ENCODE results near the gene INTS11.

INTS11 gene

DNA sequence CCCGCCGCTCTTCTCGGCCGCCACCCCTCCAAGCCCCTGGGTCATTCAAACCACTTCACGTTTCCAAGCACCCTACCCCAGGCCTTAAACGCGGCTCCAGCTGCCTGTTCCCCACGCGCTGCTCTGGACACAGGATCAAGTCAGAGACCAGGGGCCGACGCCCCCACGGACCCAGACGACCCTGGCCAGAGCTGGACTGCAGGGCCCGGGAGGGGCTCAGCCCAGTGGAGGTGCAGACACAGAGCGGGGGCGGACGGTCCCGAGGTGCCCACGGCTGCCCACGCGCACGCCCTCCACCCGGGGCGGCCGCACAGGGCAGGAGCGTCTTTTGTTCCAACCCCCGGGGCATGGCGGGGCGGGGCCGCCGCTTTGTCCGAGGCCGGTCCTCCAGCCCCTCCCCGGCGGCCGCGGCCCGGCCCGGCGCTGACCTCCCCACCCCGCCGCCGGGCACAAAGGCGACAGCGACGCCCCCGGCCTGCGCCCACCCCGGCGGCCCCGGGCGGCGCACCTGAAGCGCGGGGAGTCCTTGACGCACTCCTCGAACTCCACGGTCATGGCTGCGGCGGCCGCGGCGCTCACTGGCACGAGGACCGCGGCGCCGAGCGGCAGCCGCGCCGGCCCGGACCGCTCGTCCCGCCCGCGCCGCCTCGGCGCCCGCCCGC lies 17.1 kb downstream of the INTS11 start:
- no peaks in the 10 kb centered on the region for H3K9me3 Mint-ChIP-seq
- peaks cover 35% of the 10 kb centered on the region for H3K36me3 Mint-ChIP-seq (ENCODE audit: insufficient read depth)
- DNase-seq (peak in 1 of 3 experiments; percentile 16), ATAC-seq (replicated peaks) (no peak)
- H3K27me3 Mint-ChIP-seq: no peaks in the 10 kb centered on the region
- peaks cover 17 to 20% of the 10 kb centered on the region in 2 donors for H3K4me1 Mint-ChIP-seq (ENCODE audit: low read depth in 2 of 2)
- peak overlapping the region in 1 of 2 donors; percentile 78 for H3K27ac Mint-ChIP-seq
- H3K4me3 Mint-ChIP-seq: peak overlapping the region; percentile 80 to 84

GRCh38 chr1:1306661-1307260 lies 17.7 kb downstream of the INTS11 start:
- Mint-ChIP-seq H3K27ac (peak overlapping the region in 1 of 2 donors; percentile 78), H3K4me1 (ENCODE audit: low read depth in 2 of 2) (peaks cover 17 to 20% of the 10 kb centered on the region in 2 donors), H3K4me3 (peak overlapping the region; percentile 80 to 84), H3K36me3 (ENCODE audit: insufficient read depth) (peaks cover 35% of the 10 kb centered on the region), H3K27me3 (no peaks in the 10 kb centered on the region), H3K9me3 (no peaks in the 10 kb centered on the region)
- no peak for ATAC-seq (replicated peaks)
- no peak for DNase-seq

DNA sequence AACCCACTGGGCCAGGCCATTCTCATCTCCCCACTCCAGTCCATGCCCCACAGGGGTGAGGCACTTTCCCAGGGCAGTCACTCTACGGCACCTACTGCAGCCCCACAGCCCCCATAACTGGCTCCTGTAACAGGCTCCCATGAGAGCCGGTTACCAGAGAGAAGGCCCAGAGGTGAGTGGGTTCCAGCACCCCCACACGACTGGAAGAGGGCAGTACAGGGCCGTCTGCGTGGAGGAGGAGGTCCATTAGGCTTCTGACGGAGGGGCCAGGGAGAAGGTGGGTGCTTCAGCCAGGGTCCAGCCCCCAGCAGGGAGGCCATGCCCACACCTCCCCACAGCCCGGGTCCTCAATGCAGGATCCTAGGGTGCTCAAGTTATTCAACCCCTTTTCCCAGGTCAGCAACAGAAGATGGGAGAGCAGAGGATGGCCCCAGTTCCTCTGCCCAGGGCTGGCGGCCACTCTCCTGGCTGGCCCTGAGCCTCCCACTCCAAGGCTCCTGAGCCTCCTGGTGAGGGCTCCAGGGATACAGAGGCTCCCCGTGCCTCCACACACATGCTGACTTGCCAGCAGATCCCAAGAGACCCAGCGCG lies 18.3 kb downstream of the INTS11 start:
- Mint-ChIP-seq H3K27me3 (no peaks in the 10 kb centered on the region), H3K4me3 (peak overlapping the region; percentile 80 to 84), H3K36me3 (ENCODE audit: insufficient read depth) (peaks cover 31% of the 10 kb centered on the region), H3K4me1 (ENCODE audit: low read depth in 2 of 2) (peaks cover 17 to 20% of the 10 kb centered on the region in 2 donors), H3K27ac (peak overlapping the region; percentile 58 to 78), H3K9me3 (no peaks in the 10 kb centered on the region)
- ATAC-seq (replicated peaks) (no peak), DNase-seq (no peak)

DNA sequence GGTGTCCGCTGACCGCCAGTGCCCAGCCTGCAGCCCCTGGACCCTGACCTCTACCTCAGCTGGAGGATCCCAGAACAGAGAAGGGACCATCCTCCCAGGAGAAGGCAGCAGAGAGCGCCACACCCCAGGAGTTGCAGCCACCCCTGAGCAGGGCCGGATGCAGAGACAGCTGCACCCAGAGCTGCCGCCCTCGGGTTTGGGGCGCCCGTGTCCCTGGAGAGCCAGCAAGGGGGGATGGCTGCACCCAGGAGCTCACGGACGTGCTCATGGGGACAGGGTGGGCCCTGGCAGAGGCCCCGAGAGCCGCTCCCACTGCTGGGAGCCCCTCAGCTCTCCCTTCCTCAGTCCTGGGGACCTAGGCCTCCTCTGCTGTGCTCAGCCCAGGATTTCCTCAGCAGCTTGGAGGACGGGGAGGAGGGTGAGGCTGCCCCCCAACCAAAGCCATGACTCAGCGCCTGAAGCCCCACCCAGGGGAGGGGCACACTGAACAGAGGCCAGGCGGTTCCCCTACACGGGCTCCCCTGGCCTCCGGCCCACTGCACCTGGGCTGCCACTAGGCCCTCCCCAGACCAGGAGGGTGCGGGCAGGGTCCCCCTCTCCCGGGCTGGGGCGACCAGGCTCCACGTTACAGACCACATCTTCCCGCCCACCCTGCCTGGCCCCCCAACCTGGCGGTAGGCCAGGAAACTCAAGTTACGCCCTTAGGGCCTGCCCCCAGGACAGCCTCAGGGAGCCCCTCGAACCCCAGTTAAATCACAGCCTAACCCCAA lies 19.0 kb downstream of the INTS11 start:
- no peaks in the 10 kb centered on the region for H3K27me3 Mint-ChIP-seq
- H3K36me3 Mint-ChIP-seq (ENCODE audit: insufficient read depth): peaks cover 28% of the 10 kb centered on the region
- peak; percentile 71 to 73 (median 72) for DNase-seq

DNA sequence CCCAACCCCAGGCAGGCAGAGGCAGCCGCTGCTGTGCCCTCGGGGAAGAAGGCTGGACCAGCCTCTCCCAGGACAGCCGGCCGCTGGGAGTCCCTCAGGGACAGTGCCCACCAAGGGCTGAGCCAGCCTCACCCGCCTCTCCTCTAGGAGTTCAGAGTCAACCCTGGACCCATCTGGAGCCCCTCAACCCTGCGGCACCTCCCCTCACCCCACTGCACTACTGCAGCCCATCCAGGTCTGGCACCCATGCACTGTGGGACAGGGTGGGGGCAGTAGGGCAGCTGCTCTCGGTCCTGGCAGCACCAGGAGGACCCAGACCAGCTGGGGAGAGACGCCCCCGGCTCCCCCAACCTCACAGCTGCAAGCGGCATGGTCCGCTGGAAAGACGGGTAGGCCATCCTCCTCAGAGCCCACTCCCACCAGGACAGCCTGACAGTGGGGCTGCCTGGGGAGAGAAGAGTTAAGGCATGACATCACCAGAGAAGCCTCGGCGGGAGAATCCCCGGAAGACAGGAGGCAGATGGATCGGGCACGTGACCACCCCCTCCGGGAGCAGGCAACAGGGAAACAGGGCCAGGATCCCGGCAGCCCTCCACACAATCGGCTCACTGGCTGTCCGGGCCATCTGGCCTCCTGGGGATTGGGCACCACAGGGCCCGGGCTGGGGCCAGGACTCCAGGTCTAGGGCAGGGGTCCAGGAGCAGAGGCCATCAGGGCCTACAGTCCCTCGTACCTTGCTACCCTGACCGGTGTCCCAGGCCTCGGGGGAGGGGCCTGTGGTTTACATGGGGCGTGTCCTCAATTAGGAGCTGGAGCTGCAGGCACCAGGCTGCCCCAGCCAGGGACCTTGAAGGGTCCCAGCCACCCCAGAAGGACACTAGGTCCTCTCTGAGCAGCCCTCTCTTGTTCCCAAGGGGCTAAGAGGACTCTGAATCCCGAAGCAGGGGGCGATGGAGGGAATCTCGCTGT lies 19.8 kb downstream of the INTS11 start:
- peaks cover 17 to 20% of the 10 kb centered on the region in 2 donors for H3K4me1 Mint-ChIP-seq (ENCODE audit: low read depth in 2 of 2)
- H3K4me3 Mint-ChIP-seq: peak overlapping the region; percentile 80 to 84
- ATAC-seq (replicated peaks) (no peak), DNase-seq (no peak)
- no peaks in the 10 kb centered on the region for H3K27me3 Mint-ChIP-seq
- H3K9me3 Mint-ChIP-seq: no peaks in the 10 kb centered on the region
- H3K27ac Mint-ChIP-seq: peak overlapping the region in 1 of 2 donors; percentile 78
- H3K36me3 Mint-ChIP-seq (ENCODE audit: insufficient read depth): peaks cover 19% of the 10 kb centered on the region

More for the DNA sequence above, 19.0 kb downstream of the INTS11 start:
- Mint-ChIP-seq H3K9me3 (no peaks in the 10 kb centered on the region), H3K4me3 (peak overlapping the region; percentile 80 to 84), H3K4me1 (ENCODE audit: low read depth in 2 of 2) (peaks cover 17 to 20% of the 10 kb centered on the region in 2 donors), H3K27ac (peak overlapping the region; percentile 58 to 78)
- ATAC-seq (replicated peaks): peak; percentile 39

- H3K27ac Mint-ChIP-seq: no peak overlapping the region
These were observed 20.7 kb downstream of the INTS11 start for GRCh38 chr1:1303736-1304135.

GRCh38 chr1:1302951-1303509 lies 21.4 kb downstream of the INTS11 start:
- Mint-ChIP-seq H3K4me1 (ENCODE audit: low read depth in 2 of 2) (peaks cover 17 to 20% of the 10 kb centered on the region in 2 donors), H3K27me3 (no peaks in the 10 kb centered on the region), H3K36me3 (ENCODE audit: insufficient read depth) (peaks cover 8% of the 10 kb centered on the region), H3K27ac (no peak overlapping the region), H3K9me3 (no peaks in the 10 kb centered on the region), H3K4me3 (no peak overlapping the region)
- ATAC-seq (replicated peaks) (no peak), DNase-seq (no peak)

More at GRCh38 chr1:1303736-1304135, 20.7 kb downstream of the INTS11 start:
- H3K36me3 Mint-ChIP-seq (ENCODE audit: insufficient read depth): peaks cover 15% of the 10 kb centered on the region
- DNase-seq (no peak), ATAC-seq (replicated peaks) (no peak)
- H3K9me3 Mint-ChIP-seq: no peaks in the 10 kb centered on the region
- H3K4me1 Mint-ChIP-seq (ENCODE audit: low read depth in 2 of 2): peaks cover 17 to 20% of the 10 kb centered on the region in 2 donors
- no peaks in the 10 kb centered on the region for H3K27me3 Mint-ChIP-seq
- no peak overlapping the region for H3K4me3 Mint-ChIP-seq

DNA sequence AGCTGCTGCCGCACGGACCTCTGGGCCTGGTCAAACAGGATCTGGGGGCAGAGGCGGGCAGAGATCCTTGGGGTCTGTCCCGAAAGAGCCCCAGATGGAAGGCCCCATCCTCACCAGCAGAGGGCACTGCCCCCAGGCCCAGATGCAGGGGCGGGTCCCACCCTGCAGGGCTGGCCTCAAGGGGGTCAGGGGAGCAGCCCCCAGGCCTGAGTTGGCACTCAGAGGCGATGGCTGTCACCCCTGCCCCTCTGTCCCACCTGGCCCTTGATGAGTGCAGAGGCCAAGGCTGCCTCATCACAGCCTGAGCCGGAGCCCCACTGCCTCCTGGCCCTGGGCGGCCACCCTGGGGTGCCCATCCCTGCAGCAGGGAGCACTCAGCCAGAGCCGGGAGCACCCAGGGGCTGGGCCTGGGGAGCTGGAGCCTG lies 22.4 kb downstream of the INTS11 start:
- no peaks in the 10 kb centered on the region for H3K9me3 Mint-ChIP-seq
- no peak overlapping the region for H3K27ac Mint-ChIP-seq
- DNase-seq (no peak), ATAC-seq (replicated peaks) (no peak)
- H3K4me3 Mint-ChIP-seq: no peak overlapping the region
- H3K27me3 Mint-ChIP-seq: no peaks in the 10 kb centered on the region
- H3K36me3 Mint-ChIP-seq (ENCODE audit: insufficient read depth): peaks cover 5% of the 10 kb centered on the region
- H3K4me1 Mint-ChIP-seq (ENCODE audit: low read depth in 2 of 2): peaks cover 14 to 18% of the 10 kb centered on the region in 2 donors

GRCh38 chr1:1300352-1300739 lies 24.1 kb downstream of the INTS11 start:
- Mint-ChIP-seq H3K4me3 (no peak overlapping the region), H3K36me3 (ENCODE audit: insufficient read depth) (no peaks in the 10 kb centered on the region), H3K27me3 (no peaks in the 10 kb centered on the region), H3K4me1 (ENCODE audit: low read depth in 2 of 2) (peaks cover 0 to 4% of the 10 kb centered on the region in 2 donors), H3K9me3 (no peaks in the 10 kb centered on the region), H3K27ac (no peak overlapping the region)
- no peak for DNase-seq
- no peak for ATAC-seq (replicated peaks)

DNA sequence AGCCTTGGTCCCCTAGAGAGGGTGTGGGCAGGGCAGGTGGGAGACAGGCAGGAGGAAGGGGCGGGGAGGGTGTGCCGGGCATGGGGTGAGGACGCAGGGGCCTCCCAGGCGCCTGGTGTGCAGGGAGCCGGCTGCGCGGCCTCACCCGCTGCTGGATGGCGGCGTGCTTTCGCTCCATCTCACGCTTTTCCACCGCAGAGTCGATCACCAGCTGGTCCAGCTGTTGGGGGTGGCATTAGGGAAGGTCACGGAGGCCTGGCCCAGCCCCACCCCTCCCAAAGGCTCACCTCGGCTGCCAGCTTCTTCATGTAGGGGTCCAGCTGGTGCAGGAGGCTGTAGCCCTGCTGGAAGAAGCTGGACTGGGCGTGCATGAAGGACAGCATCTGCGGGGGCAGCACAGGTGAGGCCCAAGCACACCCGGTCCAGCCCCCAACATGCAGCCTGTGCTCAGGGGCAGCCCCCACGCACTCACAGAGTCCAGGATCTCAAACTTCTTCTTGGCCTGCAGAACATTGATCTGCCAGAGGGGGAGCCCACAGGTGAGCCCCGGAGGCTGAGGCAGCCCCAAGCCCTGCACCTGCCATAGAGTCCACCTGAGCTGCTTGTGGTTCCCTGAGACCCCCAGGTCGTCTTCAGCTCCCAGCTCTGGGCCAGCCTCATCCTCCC lies 24.6 kb downstream of the INTS11 start:
- Mint-ChIP-seq H3K4me1 (ENCODE audit: low read depth in 2 of 2) (peaks cover 0 to 3% of the 10 kb centered on the region in 2 donors), H3K4me3 (no peak overlapping the region)
- peak; percentile 65 for ATAC-seq (replicated peaks)

GRCh38 chr1:1298861-1299685 lies 25.4 kb downstream of the INTS11 start:
- Mint-ChIP-seq H3K4me1 (ENCODE audit: low read depth in 2 of 2) (no peaks in the 10 kb centered on the region), H3K9me3 (no peaks in the 10 kb centered on the region), H3K27ac (no peak overlapping the region), H3K36me3 (ENCODE audit: insufficient read depth) (no peaks in the 10 kb centered on the region), H3K27me3 (no peaks in the 10 kb centered on the region), H3K4me3 (no peak overlapping the region)
- ATAC-seq (replicated peaks): no peak
- no peak for DNase-seq

More for the DNA sequence above, 24.6 kb downstream of the INTS11 start:
- no peak overlapping the region for H3K27ac Mint-ChIP-seq
- H3K27me3 Mint-ChIP-seq: no peaks in the 10 kb centered on the region
- DNase-seq: no peak
- H3K9me3 Mint-ChIP-seq: no peaks in the 10 kb centered on the region
- no peaks in the 10 kb centered on the region for H3K36me3 Mint-ChIP-seq (ENCODE audit: insufficient read depth)
